ENCODE data around the gene NLRP13. TPM values are rescaled to one million over a fixed set of nuclear protein-coding genes. Genes with fewer than 3 reads are reported as not detected.

Gene NLRP13
- not detected for total RNA-seq

- Histone ChIP-seq H3K36me3 (no peaks in the 10 kb centered on the region), H3K27me3 (no peaks in the 10 kb centered on the region), H3K4me3 (no peak within 1 kb of the TSS), H3K27ac (replicated peaks in 1 of 4) (no peak within 1 kb of the TSS), H3K4me1 (no peaks in the 10 kb centered on the region), H3K9me3 (no peaks in the 10 kb centered on the region)
- WGBS = 86% methylated on average over 8 of the region's 8 CpGs
- peak; percentile 57 for DNase-seq (ENCODE audit: extremely low spot score)
- TF ChIP-seq, protein P1, sequence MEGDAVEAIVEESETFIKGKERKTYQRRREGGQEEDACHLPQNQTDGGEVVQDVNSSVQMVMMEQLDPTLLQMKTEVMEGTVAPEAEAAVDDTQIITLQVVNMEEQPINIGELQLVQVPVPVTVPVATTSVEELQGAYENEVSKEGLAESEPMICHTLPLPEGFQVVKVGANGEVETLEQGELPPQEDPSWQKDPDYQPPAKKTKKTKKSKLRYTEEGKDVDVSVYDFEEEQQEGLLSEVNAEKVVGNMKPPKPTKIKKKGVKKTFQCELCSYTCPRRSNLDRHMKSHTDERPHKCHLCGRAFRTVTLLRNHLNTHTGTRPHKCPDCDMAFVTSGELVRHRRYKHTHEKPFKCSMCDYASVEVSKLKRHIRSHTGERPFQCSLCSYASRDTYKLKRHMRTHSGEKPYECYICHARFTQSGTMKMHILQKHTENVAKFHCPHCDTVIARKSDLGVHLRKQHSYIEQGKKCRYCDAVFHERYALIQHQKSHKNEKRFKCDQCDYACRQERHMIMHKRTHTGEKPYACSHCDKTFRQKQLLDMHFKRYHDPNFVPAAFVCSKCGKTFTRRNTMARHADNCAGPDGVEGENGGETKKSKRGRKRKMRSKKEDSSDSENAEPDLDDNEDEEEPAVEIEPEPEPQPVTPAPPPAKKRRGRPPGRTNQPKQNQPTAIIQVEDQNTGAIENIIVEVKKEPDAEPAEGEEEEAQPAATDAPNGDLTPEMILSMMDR (IDR thresholded peaks at IDR 0.05) = no peak
- no peak for TF ChIP-seq EP300 (IDR thresholded peaks at IDR 0.05)
- no peak for TF ChIP-seq POLR2AphosphoS5 (IDR thresholded peaks at IDR 0.05)
- intact Hi-C loops (cut with DNase I) = no loop called here
Observed at GRCh38 chr19:55931936-55932386, at the start of gene NLRP13. Gene NLRP13, minus strand, starts transcription at chr19:55932336. Its CDS starts 25 bp downstream, at chr19:55932311.

DNA sequence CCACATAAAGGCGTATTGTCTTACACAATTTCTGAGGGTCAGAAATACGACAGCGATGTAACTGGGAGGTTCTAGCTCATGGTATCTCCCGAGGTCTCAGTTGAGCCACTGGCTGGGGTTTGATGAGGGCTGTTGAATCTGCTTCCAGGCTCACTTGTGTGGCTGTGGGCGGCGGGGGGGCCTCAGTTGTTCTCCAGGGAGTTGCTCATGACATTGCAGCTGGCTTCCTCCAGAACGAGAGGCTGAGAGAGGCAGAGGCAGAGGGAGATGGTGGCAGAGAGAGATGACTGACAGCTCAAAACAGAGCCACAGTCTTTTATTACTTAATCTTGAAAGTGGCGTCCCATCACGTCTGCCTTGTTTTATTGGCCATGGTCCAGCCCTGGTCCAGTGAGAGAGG lies 48.3 kb upstream of the NLRP13 start:
- no peaks in the 10 kb centered on the region for H3K4me1 ChIP-seq
- H3K27ac ChIP-seq (replicated peaks in 1 of 4) = no peak overlapping the region
- no peak for DNase-seq (ENCODE audit: extremely low spot score)
- H3K27me3 ChIP-seq = peaks cover 0 to 15% (median 0%) of the 10 kb centered on the region in 4 donors
- intact Hi-C loops (cut with DNase I) = no loop called here
- no peak overlapping the region for H3K4me3 ChIP-seq
- TF ChIP-seq EP300 (IDR thresholded peaks at IDR 0.05) (no peak), POLR2A (IDR thresholded peaks at IDR 0.05; ENCODE audit: low read depth) (no peak), POLR2AphosphoS5 (IDR thresholded peaks at IDR 0.05) (no peak)
- TF ChIP-seq, protein P1 (IDR thresholded peaks at IDR 0.05) = no peak
- 72% methylated on average over 9 of the region's 9 CpGs for WGBS
- no peaks in the 10 kb centered on the region for H3K36me3 ChIP-seq
- peaks cover 0 to 15% (median 12%) of the 10 kb centered on the region in 4 donors for H3K9me3 ChIP-seq

- TF ChIP-seq, protein P1 (IDR thresholded peaks at IDR 0.05) = no peak
- TF ChIP-seq EP300 (IDR thresholded peaks at IDR 0.05) = no peak
- no peak for TF ChIP-seq POLR2AphosphoS5 (IDR thresholded peaks at IDR 0.05)
- TF ChIP-seq POLR2A (IDR thresholded peaks at IDR 0.05; ENCODE audit: low read depth) = no peak
- intact Hi-C loops (cut with DNase I) = no loop called here
- 44% methylated on average over 3 of the region's 3 CpGs for WGBS
Observed at GRCh38 chr19:55973982-55974381, 41.8 kb upstream of the NLRP13 start.

DNA sequence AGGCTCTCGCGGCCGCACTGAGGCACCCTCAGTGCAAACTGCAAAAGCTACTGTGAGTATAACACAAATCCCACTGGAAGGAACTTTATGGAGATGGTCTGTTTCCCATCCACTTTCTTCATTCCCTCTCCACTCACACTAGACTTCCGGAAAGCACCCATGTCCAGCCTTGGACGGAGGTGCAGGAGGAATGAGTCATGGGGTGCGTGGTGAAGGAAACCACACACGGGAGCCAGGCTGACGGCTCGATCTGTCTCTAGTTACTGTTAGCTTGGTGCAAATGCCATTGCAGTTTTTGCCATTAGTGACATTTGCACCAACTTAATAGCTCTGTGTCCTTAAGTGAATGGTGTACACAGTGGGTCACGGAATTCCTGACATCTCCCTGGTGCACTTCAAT lies 30.1 kb upstream of the NLRP13 start:
- no peak for DNase-seq (ENCODE audit: extremely low spot score)
- H3K9me3 ChIP-seq = no peaks in the 10 kb centered on the region
- H3K27ac ChIP-seq (replicated peaks in 1 of 4) = no peak overlapping the region
- no peaks in the 10 kb centered on the region for H3K27me3 ChIP-seq
- H3K4me3 ChIP-seq = no peak overlapping the region
- no peaks in the 10 kb centered on the region for H3K36me3 ChIP-seq
- H3K4me1 ChIP-seq = no peaks in the 10 kb centered on the region
- 86% methylated on average over 10 of the region's 10 CpGs for WGBS
- TF ChIP-seq EP300 (IDR thresholded peaks at IDR 0.05) (no peak), POLR2A (IDR thresholded peaks at IDR 0.05; ENCODE audit: low read depth) (no peak), POLR2AphosphoS5 (IDR thresholded peaks at IDR 0.05) (no peak)
- TF ChIP-seq, protein P1 (IDR thresholded peaks at IDR 0.05) = no peak
- intact Hi-C loops (cut with DNase I) = no loop called here

More at GRCh38 chr19:55973982-55974381, 41.8 kb upstream of the NLRP13 start:
- Histone ChIP-seq H3K27ac (replicated peaks in 1 of 4) (no peak overlapping the region), H3K9me3 (peaks cover 0 to 23% (median 10%) of the 10 kb centered on the region in 4 donors), H3K4me3 (no peak overlapping the region), H3K36me3 (no peaks in the 10 kb centered on the region), H3K4me1 (no peaks in the 10 kb centered on the region), H3K27me3 (peaks cover 0 to 12% (median 0%) of the 10 kb centered on the region in 4 donors)
- DNase-seq (ENCODE audit: extremely low spot score) = no peak
